A673 (cell line): ENCODE data around the gene NYNRIN.

Experiments used
- CTCF ChIP-seq: fragments of 300-800, 200-600 bp; sonication (generic); conservative IDR thresholded peaks from 2 replicates; pipeline ENCODE4 v1.5.1; 2017; ENCODE audit warnings: low read depth, mild to moderate bottlenecking, antibody characterized with exemption, low read length, moderate library complexity, mixed read lengths
- EZH2 ChIP-seq: fragments of 200-600 bp; sonication (generic); IDR thresholded peaks from 2 replicates; pipeline ENCODE4 v1.6.1; 2017; ENCODE audit warnings: borderline replicate concordance, low read depth, mild to moderate bottlenecking, mixed read lengths, antibody characterized with exemption, low read length; ENCODE audit not compliant: poor library complexity, severe bottlenecking

- TF ChIP-seq CTCF (peak; percentile 65), EZH2 (no peak)
Observed at GRCh38 chr14:24365600-24366412, 33.0 kb upstream of the NYNRIN start.
